HCT116 (cell line): ENCODE measurements around the gene TFDP1. TPM values are rescaled to one million over a fixed set of nuclear protein-coding genes. Genes with fewer than 3 reads are reported as not detected.

Source experiments
- ATAC-seq: fragments of 200-7000 bp; cut with Tn5 transposase; 2 replicates; pipeline ENCODE4 v1.9.1; 2020; ENCODE audit warnings: mild to moderate bottlenecking, moderate library complexity
- BruUV-seq: library from RNA; stranded (reverse); fragments of 400-500 nt; replicated peaks from 2 replicates; lab custom pipeline; 2021; lab: Mats Ljungman, UMichigan
- CTCF ChIA-PET: fragments of 300-600 bp; sonication (Branson Sonifier 250); formaldehyde crosslinking; loops from one replicate; lab custom pipeline; 2021; ENCODE audit warnings: antibody characterized with exemption; lab: Charles Lee
- POLR2A ChIA-PET: fragments of 300-600, 350-600 bp; sonication (Branson Sonifier 250); formaldehyde crosslinking; loops from one replicate; lab custom pipeline; 2021; ENCODE audit warnings: antibody characterized with exemption; lab: Charles Lee
- RAD21 ChIA-PET, 2 experiments: fragments of 300-600 bp; sonication (Branson Sonifier 250); formaldehyde crosslinking; loops; one replicate each; lab custom pipeline; 2023; ENCODE audit warnings: low total read pairs in 2 of 2; ENCODE audit not compliant: uncharacterized antibody in 2 of 2, unreplicated experiment in 2 of 2, low non-redundant PET in 1 of 2; lab: Charles Lee
- DNase-seq: peaks from one replicate; pipeline ENCODE4 v3.0.0-alpha.2; 2010; ENCODE audit warnings: low read depth, low spot score
- H2AFZ ChIP-seq: fragments of 200-600 bp; shearing (Covaris generic), sonication (generic); 2 replicates; pipeline ENCODE4 v1.6.1; 2017; ENCODE audit warnings: low read depth, mixed run types, mixed read lengths, antibody characterized with exemption, low read length; ENCODE audit not compliant: poor library complexity, severe bottlenecking
- H3K27ac ChIP-seq: 2 replicates; pipeline ENCODE4 v1.5.1; 2012; ENCODE audit warnings: low read depth, low read length
- H3K27me3 ChIP-seq: fragments of 200-600 bp; sonication (generic); 2 replicates; pipeline ENCODE4 v1.6.1; 2016; ENCODE audit warnings: mixed run types, low read length, mixed read lengths; ENCODE audit not compliant: insufficient read depth
- H3K36me3 ChIP-seq, 2 experiments: fragments of 200-500 bp in 1 of 2; fragments of 200-600 bp in 1 of 2; sonication (Bioruptor generic) in 1 of 2; sonication (generic) in 1 of 2; 2 replicates each; pipeline versions ENCODE4 v1.5.1 to v1.6.1; 2014 to 2016; ENCODE audit warnings: low read length in 2 of 2, inconsistent platforms in 1 of 2, mixed read lengths in 1 of 2, mixed run types in 1 of 2; ENCODE audit not compliant: insufficient read depth in 2 of 2, control insufficient read depth in 1 of 2
- H3K4me1 ChIP-seq, 2 experiments: fragments of 200-600 bp in 1 of 2; sonication (generic) in 1 of 2; 2 replicates each; pipeline versions ENCODE4 v1.5.1 to v1.6.1; 2012 to 2017; ENCODE audit warnings: low read length in 2 of 2, inconsistent platforms in 1 of 2, mild to moderate bottlenecking in 1 of 2, mixed read lengths in 1 of 2, mixed run types in 1 of 2, moderate library complexity in 1 of 2; ENCODE audit not compliant: insufficient read depth in 2 of 2, control insufficient read depth in 1 of 2
- H3K4me2 ChIP-seq: fragments of 200-600 bp; sonication (generic); 2 replicates; pipeline ENCODE4 v1.6.1; 2017; ENCODE audit warnings: mixed run types, low read length, mixed read lengths
- H3K4me3 ChIP-seq, 2 experiments: fragments of 200-600 bp in 1 of 2; sonication (generic) in 1 of 2; replicated peaks in 1 of 2; 2 replicates each; pipeline ENCODE4 v1.5.1; 2011 to 2016; ENCODE audit warnings: low read length in 2 of 2, control low read depth in 1 of 2, low read depth in 1 of 2, mild to moderate bottlenecking in 1 of 2, mixed read lengths in 1 of 2, mixed run types in 1 of 2
- H3K79me2 ChIP-seq: fragments of 200-600 bp; sonication (generic); 2 replicates; pipeline ENCODE4 v1.6.1; 2017; ENCODE audit warnings: mild to moderate bottlenecking, mixed run types, low read length, moderate library complexity, mixed read lengths; ENCODE audit not compliant: insufficient read depth
- H3K9ac ChIP-seq: fragments of 200-600 bp; sonication (generic); 2 replicates; pipeline ENCODE4 v1.6.1; 2016; ENCODE audit warnings: low read length, mixed read lengths
- H3K9me2 ChIP-seq: fragments of 200-600 bp; sonication (generic), shearing (Covaris generic); 2 replicates; pipeline ENCODE4 v1.6.1; 2017; ENCODE audit warnings: mixed run types, mild to moderate bottlenecking, moderate library complexity; ENCODE audit not compliant: insufficient read depth
- H3K9me3 ChIP-seq, 2 experiments: fragments of 200-500 bp in 1 of 2; fragments of 200-600 bp in 1 of 2; sonication (Bioruptor generic) in 1 of 2; sonication (generic) in 1 of 2; 2 replicates each; pipeline ENCODE4 v1.6.1; 2014 to 2017; ENCODE audit warnings: low read length in 2 of 2, mixed read lengths in 2 of 2, inconsistent platforms in 1 of 2, low read depth in 1 of 2, mild to moderate bottlenecking in 1 of 2, mixed run types in 1 of 2, moderate library complexity in 1 of 2; ENCODE audit not compliant: control insufficient read depth in 1 of 2, insufficient read depth in 1 of 2
- H4K20me1 ChIP-seq: fragments of 200-600 bp; sonication (generic), shearing (Covaris generic); 2 replicates; pipeline ENCODE4 v1.6.1; 2017; ENCODE audit warnings: mixed run types, mild to moderate bottlenecking, moderate library complexity; ENCODE audit not compliant: insufficient read depth
- ATF3 ChIP-seq: IDR thresholded peaks from 2 replicates; pipeline ENCODE4 v1.6.1; 2012
- CBX3 ChIP-seq: IDR thresholded peaks from 2 replicates; pipeline ENCODE4 v1.6.1; 2012; ENCODE audit warnings: low read depth
- CEBPB ChIP-seq: IDR thresholded peaks from 2 replicates; pipeline ENCODE4 v1.6.1; 2012; ENCODE audit warnings: low read depth
- EZH2 ChIP-seq: fragments of 200-600 bp; sonication (generic); IDR thresholded peaks from 2 replicates; pipeline ENCODE4 v1.6.1; 2017; ENCODE audit warnings: antibody characterized with exemption, mixed run types
- FOSL1 ChIP-seq: IDR thresholded peaks from 2 replicates; pipeline ENCODE4 v1.6.1; 2012; ENCODE audit warnings: low read depth
- JUND ChIP-seq: IDR thresholded peaks from 2 replicates; pipeline ENCODE4 v1.6.1; 2012
- RAD21 ChIP-seq: IDR thresholded peaks from 2 replicates; pipeline ENCODE4 v1.6.1; 2012; ENCODE audit warnings: low read depth, mild to moderate bottlenecking
- REST ChIP-seq: IDR thresholded peaks from 2 replicates; pipeline ENCODE4 v1.6.1; 2012; ENCODE audit warnings: low read depth
- SRF ChIP-seq: IDR thresholded peaks from 2 replicates; pipeline ENCODE4 v1.6.1; 2012; ENCODE audit warnings: low read depth
- ZBTB33 ChIP-seq: IDR thresholded peaks from 2 replicates; pipeline ENCODE4 v1.6.1; 2011; ENCODE audit warnings: mild to moderate bottlenecking, low read length, moderate library complexity; ENCODE audit not compliant: insufficient replicate concordance; ENCODE audit errors: extremely low read depth
- ZNF274 ChIP-seq: fragments of 200-500 bp; sonication (Bioruptor generic); IDR thresholded peaks from 2 replicates; pipeline ENCODE4 v1.6.1; 2014; ENCODE audit warnings: mild to moderate bottlenecking, low read depth, low read length, inconsistent platforms
- intact Hi-C: fragments of 100-400 bp; cut with micrococcal nuclease; formaldehyde crosslinking; loops from 2 replicates; pipeline ENCODE4 v1.10.0; 2022
- total RNA-seq: library from RNA; stranded (reverse); gene quantifications from one replicate; pipeline ENCODE4 v1.2.1, GENCODE V29; 2021; ENCODE audit not compliant: unreplicated experiment

TFDP1 gene
- total RNA-seq, 1 experiment from 2014 or later, result 169 TPM

- ChIA-PET POLR2A (no interaction called here), CTCF (no interaction called here), RAD21 (no interaction called here)
- no peaks in the 10 kb centered on the region for H3K4me1 ChIP-seq
- H3K79me2 ChIP-seq, result peaks cover 5% of the 10 kb centered on the region; the same call in 1 of the 2 replicates
- ATAC-seq, result no peak
- no peak overlapping the region for H2AFZ ChIP-seq
- no peaks in the 10 kb centered on the region for H3K9me2 ChIP-seq
- no peaks in the 10 kb centered on the region for H3K9me3 ChIP-seq
- TF ChIP-seq CBX3, result no peak
- H3K27me3 ChIP-seq, result no peaks in the 10 kb centered on the region
- H3K4me2 ChIP-seq, result no peak overlapping the region
- no peaks in the 10 kb centered on the region; a peak in 1 of 4 replicates for H3K36me3 ChIP-seq
- no peak overlapping the region for H3K27ac ChIP-seq
- no peak for DNase-seq
- H3K9ac ChIP-seq, result no peak overlapping the region
- BruUV-seq, result no TSS peak
- H4K20me1 ChIP-seq, result no peaks in the 10 kb centered on the region
- intact Hi-C loops, result no loop called here
- no peak overlapping the region for H3K4me3 ChIP-seq
These were observed 39.7 kb upstream of the TFDP1 start for GRCh38 chr13:113544896-113545295.

- Histone ChIP-seq H3K9me3 (no peaks in the 10 kb centered on the region), H2AFZ (no peak overlapping the region), H3K4me1 (no peaks in the 10 kb centered on the region), H3K27ac (no peak overlapping the region), H4K20me1 (no peaks in the 10 kb centered on the region), H3K9ac (no peak overlapping the region), H3K36me3 (no peaks in the 10 kb centered on the region), H3K27me3 (no peaks in the 10 kb centered on the region), H3K79me2 (peaks cover 5% of the 10 kb centered on the region; the same call in 1 of the 2 replicates), H3K9me2 (no peaks in the 10 kb centered on the region), H3K4me2 (no peak overlapping the region), H3K4me3 (no peak overlapping the region)
- ATAC-seq, result no peak
- TF ChIP-seq REST, result no peak
- TF ChIP-seq JUND, result no peak
- no peak for TF ChIP-seq EZH2
- TF ChIP-seq ATF3, result no peak
- TF ChIP-seq CEBPB, result no peak
- TF ChIP-seq FOSL1, result no peak
- no peak for TF ChIP-seq SRF
- TF ChIP-seq ZBTB33, result no peak
- TF ChIP-seq RAD21, result no peak
- no peak for TF ChIP-seq ZNF274
- no peak for DNase-seq
- intact Hi-C loops, result no loop called here
- ChIA-PET POLR2A (no interaction called here), CTCF (interaction anchor here (0.6 kb wide), 1 partner anchor 775 kb away, joined by 3 read pairs; no protein-coding TSS in a partner anchor), RAD21 (no interaction called here)
- BruUV-seq, result no TSS peak
These were observed 39.1 kb upstream of the TFDP1 start for GRCh38 chr13:113545455-113545930.
